Liver (tissue), 9 donors: ENCODE measurements around the gene TRIM41. TPM values are rescaled to one million over a fixed set of nuclear protein-coding genes. Genes with fewer than 3 reads are reported as not detected.

Experiments
- DNase-seq: peaks from one replicate; pipeline ENCODE4 v3.0.0-alpha.2; 2017; ENCODE audit warnings: low spot score
- H3K27ac ChIP-seq, 2 donors: one replicate each; pipeline ENCODE4 v1.7.0; 2013; ENCODE audit warnings: inconsistent platforms in 2 of 2, low read length in 2 of 2, control low read depth in 1 of 2, low read depth in 1 of 2, mild to moderate bottlenecking in 1 of 2
- H3K27me3 ChIP-seq, 4 donors: one replicate each; pipeline versions ENCODE4 v1.6.1 to v1.7.0; 2013; ENCODE audit warnings: low read length in 3 of 4, inconsistent platforms in 1 of 4, mild to moderate bottlenecking in 1 of 4, moderate library complexity in 1 of 4; ENCODE audit not compliant: control insufficient read depth in 4 of 4, insufficient read depth in 4 of 4
- H3K36me3 ChIP-seq, 4 donors: one replicate each; pipeline versions ENCODE4 v1.6.1 to v1.7.0; 2013; ENCODE audit warnings: low read length in 3 of 4, mild to moderate bottlenecking in 3 of 4, low read depth in 1 of 4, moderate library complexity in 1 of 4; ENCODE audit not compliant: control insufficient read depth in 4 of 4, insufficient read depth in 3 of 4
- H3K4me1 ChIP-seq, 4 donors: one replicate each; pipeline versions ENCODE4 v1.6.1 to v1.7.0; 2013; ENCODE audit warnings: low read length in 3 of 4, mild to moderate bottlenecking in 3 of 4, moderate library complexity in 1 of 4; ENCODE audit not compliant: control insufficient read depth in 4 of 4, insufficient read depth in 4 of 4
- H3K4me3 ChIP-seq, 3 donors: one replicate each; pipeline versions ENCODE4 v1.6.1 to v1.7.0; 2013; ENCODE audit warnings: low read length in 3 of 3, control low read depth in 1 of 3, low read depth in 1 of 3, mild to moderate bottlenecking in 1 of 3
- H3K9ac ChIP-seq, 2 donors: one replicate each; pipeline ENCODE4 v1.7.0; 2013; ENCODE audit warnings: low read length in 2 of 2, mild to moderate bottlenecking in 2 of 2, moderate library complexity in 2 of 2, control low read depth in 1 of 2, low read depth in 1 of 2
- H3K9me3 ChIP-seq, 4 donors: one replicate each; pipeline versions ENCODE4 v1.6.1 to v1.7.0; 2013; ENCODE audit warnings: low read length in 3 of 4; ENCODE audit not compliant: control insufficient read depth in 4 of 4
- ATF3 ChIP-seq: IDR thresholded peaks from 2 replicates; pipeline ENCODE4 v1.6.1; 2016; ENCODE audit warnings: antibody characterized with exemption
- CTCF ChIP-seq: fragments of 150-350 bp; IDR thresholded peaks from 2 replicates; pipeline ENCODE4 v1.5.1; 2017; ENCODE audit warnings: improper control_type of control experiment, low read depth, low read length; ENCODE audit not compliant: missing input control
- EGR1 ChIP-seq, 2 donors: IDR thresholded peaks; 2 replicates each; pipeline ENCODE4 v1.6.1; 2016 to 2018; ENCODE audit warnings: antibody characterized with exemption in 2 of 2, low read depth in 2 of 2
- FOXA1 ChIP-seq: IDR thresholded peaks from 2 replicates; pipeline ENCODE4 v1.6.1; 2016; ENCODE audit warnings: antibody characterized with exemption
- FOXA2 ChIP-seq: IDR thresholded peaks from 2 replicates; pipeline ENCODE4 v1.6.1; 2016; ENCODE audit warnings: antibody characterized with exemption
- GABPA ChIP-seq, 2 donors: IDR thresholded peaks in 1 of 2; conservative IDR thresholded peaks in 1 of 2; 2 replicates each; pipeline ENCODE4 v1.6.1; 2016; ENCODE audit warnings: antibody characterized with exemption in 2 of 2, mild to moderate bottlenecking in 1 of 2, moderate library complexity in 1 of 2
- HNF4A ChIP-seq, 2 donors: conservative IDR thresholded peaks; 2 replicates each; pipeline ENCODE4 v1.6.1; 2016; ENCODE audit warnings: antibody characterized with exemption in 2 of 2, mild to moderate bottlenecking in 2 of 2
- HNF4G ChIP-seq: IDR thresholded peaks from 2 replicates; pipeline ENCODE4 v1.6.1; 2016; ENCODE audit warnings: antibody characterized with exemption
- MAX ChIP-seq: IDR thresholded peaks from 2 replicates; pipeline ENCODE4 v1.6.1; 2016; ENCODE audit warnings: antibody characterized with exemption
- NR2F2 ChIP-seq: IDR thresholded peaks from 2 replicates; pipeline ENCODE4 v1.6.1; 2016; ENCODE audit warnings: antibody characterized with exemption
- RAD21 ChIP-seq, 2 donors: IDR thresholded peaks; 2 replicates each; pipeline ENCODE4 v1.6.1; 2016; ENCODE audit warnings: antibody characterized with exemption in 2 of 2, mild to moderate bottlenecking in 2 of 2
- REST ChIP-seq: IDR thresholded peaks from 2 replicates; pipeline ENCODE4 v1.6.1; 2016; ENCODE audit warnings: antibody characterized with exemption, mild to moderate bottlenecking
- RXRA ChIP-seq, 2 donors: IDR thresholded peaks; 2 replicates each; pipeline ENCODE4 v1.6.1; 2017 to 2018; ENCODE audit warnings: antibody characterized with exemption in 2 of 2, mild to moderate bottlenecking in 1 of 2
- SP1 ChIP-seq: IDR thresholded peaks from 2 replicates; pipeline ENCODE4 v1.6.1; 2018; ENCODE audit warnings: antibody characterized with exemption, mild to moderate bottlenecking
- TAF1 ChIP-seq: conservative IDR thresholded peaks from 2 replicates; pipeline ENCODE4 v1.6.1; 2016; ENCODE audit warnings: antibody characterized with exemption, mild to moderate bottlenecking
- YY1 ChIP-seq: IDR thresholded peaks from 2 replicates; pipeline ENCODE4 v1.6.1; 2016; ENCODE audit warnings: antibody characterized with exemption, mild to moderate bottlenecking
- ZBTB33 ChIP-seq: IDR thresholded peaks from 2 replicates; pipeline ENCODE4 v1.6.1; 2016; ENCODE audit warnings: antibody characterized with exemption
- WGBS: extraction: QIAGEN DNeasy Blood & Tissue Kit; methylation state at CpG from one replicate; pipeline ENCODE4 v1.1.7; 2013; 5-methylcytosine and 5-hydroxymethylcytosine counted together
- polyA plus RNA-seq, 2 donors: library from polyadenylated mRNA; stranded (reverse) in 1 of 2; unstranded in 1 of 2; fragments of 200-250 nt in 1 of 2; fragments of >200 nt in 1 of 2; fragmentation: Nextera tagmentation in 1 of 2; extraction: Ambion mirVana in 1 of 2; gene quantifications; one replicate each; pipeline versions ENCODE4 v1.2.1 to v1.2.3, GENCODE V29; 2013 to 2015
- total RNA-seq, 2 donors: library from RNA; depleted of rRNA; stranded (reverse); fragments of >200 nt; gene quantifications; one replicate each; pipeline ENCODE4 v1.2.3, GENCODE V29; 2014
- donor health status: healthy.
- donor health status: healthy.
- donor health status: healthy.
- donor health status: healthy.
- donor health status: healthy.

TRIM41 gene
- total and polyA plus RNA-seq, 4 donors, result 2.8 to 14.1 (median 11.0) TPM

- Histone ChIP-seq H3K36me3 (peaks cover 32 to 87% (median 60%) of the 10 kb centered on the region in 4 donors), H3K27ac (no peak overlapping the region), H3K4me3 (no peak overlapping the region), H3K27me3 (no peaks in the 10 kb centered on the region), H3K4me1 (no peaks in the 10 kb centered on the region), H3K9me3 (no peaks in the 10 kb centered on the region), H3K9ac (no peak overlapping the region)
- TF ChIP-seq HNF4G, result no peak
- no peak for TF ChIP-seq REST
- TF ChIP-seq RAD21 (IDR thresholded peaks at IDR 0.05), result no peak
- TF ChIP-seq SP1, result no peak
- no peak for TF ChIP-seq MAX
- TF ChIP-seq TAF1, result no peak
- TF ChIP-seq RXRA (IDR thresholded peaks at IDR 0.05), result no peak
- no peak for TF ChIP-seq EGR1 (IDR thresholded peaks at IDR 0.05; ENCODE audit: low read depth in 2 of 2)
- no peak for TF ChIP-seq FOXA2
- TF ChIP-seq HNF4A (conservative IDR thresholded peaks at IDR 0.05), result no peak
- no peak for TF ChIP-seq ZBTB33
- no peak for TF ChIP-seq YY1
- no peak for TF ChIP-seq FOXA1
- no peak for TF ChIP-seq GABPA (IDR thresholded peaks at IDR 0.05 in 1 of 2, conservative IDR thresholded peaks at IDR 0.05 in 1 of 2)
- TF ChIP-seq NR2F2, result no peak
- WGBS, result 86% methylated on average over 5 of the region's 5 CpGs
- DNase-seq, result no peak
Observed at GRCh38 chr5:181235689-181236366, 12.7 kb downstream of the TRIM41 start.

- H3K9ac ChIP-seq, result no peak overlapping the region
- H3K27me3 ChIP-seq, result no peaks in the 10 kb centered on the region
- no peaks in the 10 kb centered on the region for H3K9me3 ChIP-seq
- WGBS, result 91% methylated on average over 6 of the region's 6 CpGs
- DNase-seq, result no peak
- H3K4me1 ChIP-seq, result peaks cover 0 to 2% (median under 1%) of the 10 kb centered on the region in 4 donors
- H3K4me3 ChIP-seq, result no peak overlapping the region
- no peak overlapping the region for H3K27ac ChIP-seq
- peaks cover 33 to 88% (median 63%) of the 10 kb centered on the region in 4 donors for H3K36me3 ChIP-seq
- TF ChIP-seq FOXA2 (no peak), ZBTB33 (no peak), FOXA1 (no peak), HNF4A (conservative IDR thresholded peaks at IDR 0.05) (no peak), NR2F2 (no peak), SP1 (no peak), REST (no peak), RXRA (IDR thresholded peaks at IDR 0.05) (no peak), CTCF (no peak), MAX (no peak), HNF4G (no peak), ATF3 (no peak)
Observed at GRCh38 chr5:181236471-181236870, 13.4 kb downstream of the TRIM41 start.
